ENCODE measurements around the gene MRPS27. TPM values are rescaled to one million over a fixed set of nuclear protein-coding genes. Genes with fewer than 3 reads are reported as not detected.
A peak's percentile ranks its signal among the peaks of the same experiment; 100 is the strongest.

Gene MRPS27
- total RNA-seq, 6 experiments from 2014 or later, result 28.6 to 40.3 (median 36.0) TPM

- Histone ChIP-seq H3K36me3 (peaks cover 0 to 27% (median 6%) of the 10 kb centered on the region in 4 donors), H3K4me3 (no peak overlapping the region), H3K9me3 (no peaks in the 10 kb centered on the region), H3K4me1 (peaks cover 0 to 26% (median 0%) of the 10 kb centered on the region in 4 donors), H3K27ac (peak overlapping the region in 1 of 3 donors; percentile 67), H3K27me3 (no peaks in the 10 kb centered on the region)
- TF ChIP-seq CTCF (IDR thresholded peaks at IDR 0.05), result no peak
- DNase-seq (no peak), ATAC-seq (no peak)
- 92% methylated on average over 4 of the region's 4 CpGs for WGBS (ENCODE audit: insufficient coverage, low coverage, low lambda C conversion rate, missing lambda C conversion rate)
- intact Hi-C loops (cut with DNase I), result no loop called here
Observed at GRCh38 chr5:72338689-72339209, 18.7 kb upstream of the MRPS27 start.

GRCh38 chr5:72337159-72337558 lies 17.1 kb upstream of the MRPS27 start:
- Histone ChIP-seq H3K27me3 (no peaks in the 10 kb centered on the region), H3K4me3 (no peak overlapping the region), H3K4me1 (peaks cover 0 to 26% (median 0%) of the 10 kb centered on the region in 4 donors), H3K27ac (peak overlapping the region in 2 of 3 donors; percentile 56 to 67), H3K36me3 (peaks cover 0 to 19% (median 5%) of the 10 kb centered on the region in 4 donors), H3K9me3 (no peaks in the 10 kb centered on the region)
- intact Hi-C loops (cut with DNase I), result no loop called here
- ATAC-seq (peak in 1 of 4 donors; percentile 7), DNase-seq (no peak)
- TF ChIP-seq CTCF (IDR thresholded peaks at IDR 0.05), result no peak
- no peak for TF ChIP-seq POLR2A (IDR thresholded peaks at IDR 0.05)
- WGBS (ENCODE audit: insufficient coverage, low coverage, low lambda C conversion rate, missing lambda C conversion rate), result 92% methylated on average over 1 of the region's 1 CpG

GRCh38 chr5:72330712-72331111 lies 10.7 kb upstream of the MRPS27 start:
- WGBS (ENCODE audit: insufficient coverage, low coverage, low lambda C conversion rate, missing lambda C conversion rate), result 62% methylated on average over 1 of the region's 1 CpG
- TF ChIP-seq POLR2A (IDR thresholded peaks at IDR 0.05) (no peak), CTCF (IDR thresholded peaks at IDR 0.05) (no peak)
- H3K36me3 ChIP-seq, result peaks cover 0 to 29% (median 4%) of the 10 kb centered on the region in 4 donors
- no peaks in the 10 kb centered on the region for H3K27me3 ChIP-seq
- intact Hi-C loops (cut with DNase I), result no loop called here
- H3K9me3 ChIP-seq, result no peaks in the 10 kb centered on the region
- H3K4me3 ChIP-seq, result no peak overlapping the region
- DNase-seq, result no peak
- H3K27ac ChIP-seq, result no peak overlapping the region
- H3K4me1 ChIP-seq, result no peaks in the 10 kb centered on the region
- ATAC-seq, result no peak

GRCh38 chr5:72328172-72328571 lies 8.1 kb upstream of the MRPS27 start:
- Histone ChIP-seq H3K4me3 (no peak overlapping the region), H3K36me3 (peaks cover 0 to 27% (median 5%) of the 10 kb centered on the region in 4 donors), H3K9me3 (no peaks in the 10 kb centered on the region), H3K27me3 (no peaks in the 10 kb centered on the region), H3K27ac (no peak overlapping the region), H3K4me1 (no peaks in the 10 kb centered on the region)
- peak; percentile 89 to 100 (median 94) for ATAC-seq
- intact Hi-C loops (cut with DNase I), result no loop called here
- DNase-seq, result peak; percentile 58 to 82 (median 80)
- no peak for TF ChIP-seq CTCF (IDR thresholded peaks at IDR 0.05)
- no peak for TF ChIP-seq POLR2A (IDR thresholded peaks at IDR 0.05)

GRCh38 chr5:72326306-72326649 lies 6.2 kb upstream of the MRPS27 start:
- TF ChIP-seq CTCF (IDR thresholded peaks at IDR 0.05) (no peak), POLR2A (IDR thresholded peaks at IDR 0.05) (no peak)
- peaks cover 0 to 4% (median 0%) of the 10 kb centered on the region in 4 donors for H3K4me1 ChIP-seq
- no peak overlapping the region for H3K27ac ChIP-seq
- DNase-seq (no peak), ATAC-seq (no peak)
- H3K4me3 ChIP-seq, result no peak overlapping the region
- H3K36me3 ChIP-seq, result peaks cover 0 to 30% (median 7%) of the 10 kb centered on the region in 4 donors
- intact Hi-C loops (cut with DNase I), result no loop called here
- WGBS (ENCODE audit: insufficient coverage, low coverage, low lambda C conversion rate, missing lambda C conversion rate), result 72% methylated on average over 2 of the region's 2 CpGs
- H3K9me3 ChIP-seq, result no peaks in the 10 kb centered on the region
- H3K27me3 ChIP-seq, result no peaks in the 10 kb centered on the region
